GM11168 (cell line): Measurements from ENCODE around the gene PSIP1.
"Not testable (repeated sequence)": the region's sequence is repeated elsewhere in the genome, so short reads cannot be mapped to it uniquely, and the experiment has no call there.

Source experiments
- in situ Hi-C: fragments of 300-500 bp; cut with MboI; formaldehyde crosslinking; loops from one replicate; pipeline ENCODE4 v1.12.0; 2022; ENCODE audit warnings: low sequenced_read_pairs; ENCODE audit not compliant: unreplicated experiment

Gene PSIP1

DNA sequence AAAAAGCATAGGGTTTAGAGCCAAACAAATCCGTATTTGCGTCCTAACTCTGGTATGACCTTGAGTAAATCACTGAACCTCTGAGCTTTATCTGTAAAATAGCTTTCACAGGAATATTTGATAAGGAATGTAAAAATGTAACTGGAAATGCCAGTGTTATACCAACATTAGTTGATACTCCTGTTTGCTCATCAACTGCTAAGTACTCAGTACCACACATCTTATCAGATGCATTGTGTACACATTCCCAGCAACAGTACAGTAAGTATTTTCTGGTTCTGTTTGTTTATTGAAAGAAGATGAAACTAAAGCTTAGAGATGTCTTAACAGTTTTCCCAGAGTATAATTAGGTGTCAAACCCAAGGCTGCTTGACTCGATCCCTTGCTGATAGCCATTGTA is 66.6 kb downstream of the PSIP1 start:
- in situ Hi-C loops = no loop called here

DNA sequence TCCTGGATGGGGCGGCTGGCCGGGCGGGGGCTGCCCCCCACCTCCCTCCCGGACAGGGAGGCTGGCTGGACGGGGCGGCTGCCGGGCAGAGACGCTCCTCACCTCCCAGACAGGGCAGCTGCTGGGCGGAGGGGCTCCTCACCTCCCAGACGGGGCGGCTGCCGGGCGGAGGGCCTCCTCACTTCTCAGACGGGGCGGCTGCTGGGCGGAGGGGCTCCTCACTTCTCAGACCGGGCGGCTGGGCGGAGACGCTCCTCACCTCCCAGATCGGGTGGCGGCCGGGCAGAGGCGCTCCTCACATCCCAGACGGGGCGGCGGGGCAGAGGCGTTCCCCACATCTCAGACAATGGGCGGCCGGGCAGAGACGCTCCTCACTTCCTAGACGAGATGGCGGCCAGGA is 68.5 kb downstream of the PSIP1 start:
- in situ Hi-C loops = not testable (repeated sequence)

DNA sequence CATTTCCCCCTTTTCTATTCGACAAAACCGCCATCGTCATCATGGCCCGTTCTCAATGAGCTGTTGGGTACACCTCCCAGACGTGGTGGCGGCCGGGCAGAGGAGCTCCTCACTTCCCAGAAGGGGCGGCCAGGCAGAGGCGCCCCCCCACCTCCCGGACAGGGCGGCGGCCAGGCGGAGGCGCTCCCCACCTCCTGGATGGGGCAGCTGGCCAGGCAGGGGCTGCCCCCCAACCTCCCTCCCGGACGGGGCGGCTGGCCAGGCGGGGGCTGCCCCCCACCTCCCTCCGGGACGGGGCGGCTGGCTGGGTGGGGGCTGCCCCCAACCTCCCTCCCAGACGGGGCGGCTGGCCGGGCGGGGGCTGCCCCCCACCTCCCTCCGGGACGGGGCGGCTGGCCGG is 68.9 kb downstream of the PSIP1 start:
- in situ Hi-C loops = not testable (repeated sequence)

- in situ Hi-C loops = no loop called here
These were observed 71.9 kb downstream of the PSIP1 start for GRCh38 chr9:15438891-15439290.

DNA sequence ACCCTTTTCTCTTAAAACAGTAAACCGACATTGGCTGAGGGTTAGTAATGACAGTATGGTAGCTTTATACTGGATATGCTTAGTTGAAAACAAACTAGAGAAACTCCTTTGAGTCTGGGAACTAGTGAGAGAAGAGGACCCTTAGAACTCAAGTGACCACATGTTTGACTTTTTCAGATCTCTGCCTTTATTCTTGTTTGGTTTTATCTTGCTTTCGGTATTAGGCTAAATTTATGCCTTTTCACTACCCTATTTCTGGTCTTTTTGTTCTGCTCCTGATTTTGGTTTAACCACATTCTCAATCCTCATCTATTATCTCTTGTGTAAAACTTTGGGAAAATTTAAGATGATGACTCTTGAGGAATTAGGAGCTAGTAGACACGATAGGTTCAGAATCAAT is 77.1 kb downstream of the PSIP1 start:
- in situ Hi-C loops = no loop called here

DNA sequence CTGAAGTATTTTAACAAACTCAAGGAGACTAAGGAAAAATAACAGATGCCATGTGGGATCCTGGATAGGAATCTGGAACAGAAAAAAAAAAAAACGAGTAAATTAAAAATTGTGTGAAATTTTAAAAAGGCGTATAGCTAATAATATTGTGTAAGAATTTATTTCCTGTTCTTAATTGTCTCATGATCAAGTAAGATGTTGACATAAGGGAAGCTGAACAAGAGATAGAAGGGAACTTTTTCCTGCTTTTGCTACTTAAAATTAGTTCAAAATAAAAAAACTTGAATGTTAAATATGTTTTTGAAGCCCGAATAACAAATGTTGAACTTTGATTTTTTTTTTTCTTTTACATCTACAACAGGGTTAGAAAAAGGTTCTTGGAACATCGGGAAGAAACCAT is 77.6 kb downstream of the PSIP1 start:
- in situ Hi-C loops = no loop called here

DNA sequence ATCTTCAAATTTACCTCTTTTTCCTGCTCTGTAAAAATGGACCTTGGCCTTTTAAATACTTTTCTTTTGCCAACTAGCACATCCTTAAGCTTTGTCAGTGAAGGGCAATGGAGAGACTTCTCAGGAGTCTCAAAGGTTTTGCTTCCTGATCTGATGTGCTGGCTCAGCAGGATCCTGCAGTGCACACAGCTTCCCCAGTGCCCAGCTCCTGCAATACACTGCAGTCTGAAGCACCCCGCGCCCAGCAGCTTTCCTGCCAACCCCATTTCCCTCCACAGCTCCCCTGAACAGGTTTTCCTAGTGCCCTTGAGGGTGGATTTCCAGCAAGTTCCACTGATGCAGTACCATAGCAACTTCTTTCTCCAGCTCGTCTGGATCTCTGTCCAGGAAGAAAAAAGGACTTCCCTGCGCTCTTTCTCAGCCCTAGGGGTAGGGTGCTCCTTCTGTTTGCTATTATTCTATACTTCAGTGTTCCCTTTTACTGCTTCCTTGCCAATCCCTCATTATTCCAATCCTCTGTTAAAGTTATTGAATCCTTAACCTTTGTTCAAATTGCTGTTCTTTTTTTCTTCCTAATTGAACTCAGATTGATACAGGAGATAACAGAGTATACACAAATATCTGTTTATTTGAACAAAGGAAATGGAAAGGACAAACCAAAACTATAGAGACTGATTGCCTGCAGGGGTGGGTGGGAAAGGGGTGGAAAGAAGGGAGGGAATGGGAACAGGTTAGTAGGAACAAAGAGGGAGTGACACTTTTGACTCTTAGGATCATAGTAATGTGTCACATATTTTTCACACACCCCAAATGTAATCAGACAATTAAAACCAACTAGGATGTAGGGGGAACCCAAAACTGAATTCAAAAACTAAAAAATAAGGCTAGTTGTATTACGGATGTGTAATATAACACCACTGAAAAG is 79.6 kb downstream of the PSIP1 start:
- in situ Hi-C loops = no loop called here

DNA sequence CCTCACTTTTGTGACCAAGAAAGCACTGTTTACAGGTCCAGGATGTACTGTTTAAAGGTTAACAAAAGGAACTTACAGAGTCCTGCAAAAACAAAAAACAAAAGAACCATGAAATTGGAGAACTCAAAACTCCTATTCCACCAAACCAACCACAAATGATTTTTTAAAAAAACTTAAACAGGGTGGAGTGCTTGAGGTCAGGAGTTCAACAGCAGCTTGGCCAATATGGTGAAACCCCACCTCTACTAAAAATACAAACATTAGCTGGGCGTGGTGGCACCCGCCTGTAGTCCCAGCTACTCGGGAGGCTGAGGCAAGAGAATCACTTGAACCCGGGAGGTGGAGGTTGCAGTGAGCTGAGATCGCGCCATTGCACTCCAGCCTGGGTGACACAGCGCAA is 83.1 kb downstream of the PSIP1 start:
- in situ Hi-C loops = not testable (repeated sequence)

- in situ Hi-C loops = no loop called here
These were observed 84.8 kb downstream of the PSIP1 start for GRCh38 chr9:15426019-15426418.

DNA sequence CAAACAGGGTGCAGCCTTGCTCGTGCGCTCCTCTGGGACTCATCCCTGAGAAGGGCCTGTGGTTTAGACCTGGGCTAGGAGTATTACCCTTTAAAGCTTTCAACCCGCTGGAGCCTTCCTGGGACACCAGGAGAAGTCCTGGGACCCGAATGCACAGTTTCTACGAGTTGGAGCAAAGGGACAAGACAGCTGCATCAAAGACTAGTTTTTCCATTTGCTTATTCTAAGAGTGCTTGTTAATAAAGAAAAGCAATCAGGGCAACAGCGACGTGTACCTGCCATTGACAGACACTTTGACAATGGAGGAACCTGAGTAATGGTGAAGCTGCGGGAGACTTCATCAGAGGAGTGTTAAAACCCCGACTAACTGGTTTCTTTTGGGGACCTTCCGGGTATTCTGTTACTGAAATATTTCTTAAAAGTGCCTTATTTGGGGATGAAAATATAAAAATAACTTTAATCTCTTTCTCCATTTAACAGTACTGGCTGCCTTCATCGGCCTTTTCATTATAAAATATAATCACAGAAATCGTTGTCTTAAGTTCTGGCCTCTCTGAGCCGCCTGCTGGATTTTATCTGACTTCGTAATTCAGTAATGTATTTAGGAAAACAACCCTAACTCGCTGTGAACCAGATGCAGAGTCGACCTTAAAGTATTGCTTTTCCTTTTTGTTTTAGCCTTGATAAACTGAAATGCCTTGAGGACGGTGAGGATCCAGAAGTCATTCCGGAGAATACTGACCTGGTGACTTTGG is 87.4 kb downstream of the PSIP1 start:
- in situ Hi-C loops = loop anchor here (25.0 kb wide), 1 partner anchor 136 kb away; no protein-coding TSS in a partner anchor

- in situ Hi-C loops = loop anchor here (25.0 kb wide), 1 partner anchor 135 kb away; no protein-coding TSS in a partner anchor
These were observed 88.2 kb downstream of the PSIP1 start, which contains the start of gene SNAPC3 for GRCh38 chr9:15422372-15423230. TSS of gene SNAPC3 (plus strand) at chr9:15422876. CDS start at chr9:15422880, 4 bp downstream.

DNA sequence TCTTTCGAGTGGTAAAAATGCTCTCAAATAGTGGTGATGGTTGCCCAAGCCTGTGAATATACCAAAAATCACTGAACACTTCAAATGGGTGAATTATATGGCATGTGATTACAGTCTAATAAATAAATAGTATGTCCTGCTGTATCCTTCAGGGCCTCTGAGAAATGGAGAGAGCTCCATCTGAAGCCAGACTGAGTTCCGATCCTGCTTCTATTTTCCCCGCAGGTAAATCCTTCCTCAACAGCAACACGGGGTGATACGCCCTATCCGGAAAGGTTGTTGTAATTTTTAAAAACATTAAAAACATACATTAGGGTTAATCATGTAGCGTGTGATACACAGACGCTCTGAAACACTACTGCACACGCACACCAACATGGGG is 88.8 kb downstream of the PSIP1 start:
- in situ Hi-C loops = loop anchor here (25.0 kb wide), 1 partner anchor 135 kb away; no protein-coding TSS in a partner anchor

- in situ Hi-C loops = loop anchor here (25.0 kb wide), 1 partner anchor 134 kb away; no protein-coding TSS in a partner anchor
These were observed 89.2 kb downstream of the PSIP1 start for GRCh38 chr9:15421532-15421931.

DNA sequence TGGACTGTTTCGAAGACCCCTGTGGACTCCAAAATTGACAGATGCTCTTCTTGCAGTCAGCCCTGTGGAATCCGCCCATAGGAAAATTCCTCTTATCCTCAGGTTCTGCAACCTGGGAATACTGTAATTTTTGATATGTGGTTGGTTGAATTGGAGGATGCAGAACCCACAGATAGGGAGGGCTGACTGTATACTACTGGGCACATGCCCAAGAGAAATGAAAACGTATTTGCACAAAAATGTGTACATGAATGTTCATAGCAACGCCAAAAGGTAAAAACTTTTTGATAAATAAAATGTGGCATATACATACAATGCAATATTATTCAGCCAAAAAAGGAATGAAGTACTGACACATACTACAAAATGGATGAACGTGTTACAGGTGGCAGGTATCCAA is 90.0 kb downstream of the PSIP1 start:
- in situ Hi-C loops = loop anchor here (25.0 kb wide), 1 partner anchor 133 kb away; no protein-coding TSS in a partner anchor

DNA sequence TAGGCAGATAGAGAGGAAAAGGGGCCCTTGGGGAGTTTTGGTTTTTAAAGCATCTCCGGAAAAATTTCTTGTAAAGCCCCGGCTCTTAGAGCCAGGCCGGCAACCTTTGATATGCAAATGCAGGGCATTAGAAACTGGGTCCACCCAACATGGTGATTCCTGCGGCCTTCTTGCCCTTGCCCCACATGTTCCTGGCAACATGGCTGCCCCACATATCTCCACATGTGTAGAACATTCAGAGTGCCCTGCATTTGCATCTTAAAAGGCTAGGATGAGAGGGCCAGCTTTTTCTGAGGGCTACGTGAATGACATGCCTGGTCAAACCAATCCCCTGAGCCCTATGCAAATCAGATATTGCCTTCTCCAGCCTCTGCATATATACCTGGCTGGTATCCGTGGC is 93.1 kb downstream of the PSIP1 start:
- in situ Hi-C loops = loop anchor here (25.0 kb wide), 1 partner anchor 130 kb away; no protein-coding TSS in a partner anchor

DNA sequence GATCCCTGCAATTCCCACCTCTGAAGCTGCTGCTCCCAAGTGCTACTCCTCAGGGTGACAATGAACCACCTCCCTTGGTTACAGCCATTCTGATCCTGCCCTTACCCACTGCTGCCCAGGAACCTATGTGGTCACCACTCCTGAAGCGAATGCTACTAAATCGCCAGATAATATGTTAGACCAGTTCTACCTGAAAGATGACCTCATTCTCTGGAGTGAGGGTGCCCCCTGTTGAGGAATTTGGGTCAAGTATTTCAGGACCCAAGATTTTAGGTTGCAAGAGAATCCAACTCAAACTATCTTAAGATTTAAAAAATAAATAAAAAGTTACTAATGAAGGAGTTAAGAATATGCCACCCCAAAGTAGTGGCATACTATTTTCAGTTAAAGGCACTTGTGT is 93.9 kb downstream of the PSIP1 start:
- in situ Hi-C loops = loop anchor here (25.0 kb wide), 1 partner anchor 130 kb away; no protein-coding TSS in a partner anchor
